GM23248 (cell line): ENCODE data around the gene PKD1. TPM values are rescaled to one million over a fixed set of nuclear protein-coding genes. Genes with fewer than 3 reads are reported as not detected.

Experiments used
- DNase-seq: peaks from one replicate; pipeline ENCODE4 v3.0.0-alpha.2; 2015
- H2AFZ ChIP-seq: fragments of 200-600 bp; sonication (generic); 2 replicates; pipeline ENCODE4 v1.6.1; 2016; ENCODE audit warnings: antibody characterized with exemption
- H3F3A ChIP-seq: fragments of 200-600 bp; sonication (generic); 2 replicates; pipeline ENCODE4 v1.6.1; 2016; ENCODE audit warnings: mild to moderate bottlenecking, antibody characterized with exemption, mixed run types; ENCODE audit not compliant: insufficient read depth
- H3K27ac ChIP-seq: fragments of 200-600 bp; sonication (generic); 2 replicates; pipeline ENCODE4 v1.5.1; 2016; ENCODE audit warnings: mild to moderate bottlenecking
- H3K27me3 ChIP-seq: fragments of 200-600 bp; sonication (generic); replicated peaks from 2 replicates; pipeline ENCODE4 v1.6.1; 2016; ENCODE audit warnings: mild to moderate bottlenecking; ENCODE audit not compliant: insufficient read depth
- H3K36me3 ChIP-seq: fragments of 200-600 bp; sonication (generic); 2 replicates; pipeline ENCODE4 v1.6.1; 2016; ENCODE audit warnings: low read depth, mild to moderate bottlenecking
- H3K4me1 ChIP-seq: fragments of 200-600 bp; sonication (generic); 2 replicates; pipeline ENCODE4 v1.6.1; 2016; ENCODE audit warnings: mild to moderate bottlenecking; ENCODE audit not compliant: insufficient read depth
- H3K4me2 ChIP-seq: fragments of 200-600 bp; sonication (generic); one replicate; pipeline ENCODE4 v1.6.1; 2016; ENCODE audit warnings: mild to moderate bottlenecking; ENCODE audit not compliant: unreplicated experiment
- H3K4me3 ChIP-seq: fragments of 200-600 bp; sonication (generic); 2 replicates; pipeline ENCODE4 v1.5.1; 2016; ENCODE audit warnings: mild to moderate bottlenecking
- H3K79me2 ChIP-seq: fragments of 200-600 bp; sonication (generic); 2 replicates; pipeline ENCODE4 v1.6.1; 2016; ENCODE audit warnings: mild to moderate bottlenecking; ENCODE audit not compliant: insufficient read depth
- H3K9ac ChIP-seq: fragments of 200-600 bp; sonication (generic); 2 replicates; pipeline ENCODE4 v1.6.1; 2016; ENCODE audit warnings: mild to moderate bottlenecking
- H3K9me2 ChIP-seq: fragments of 200-600 bp; sonication (generic); 2 replicates; pipeline ENCODE4 v1.6.1; 2016; ENCODE audit warnings: mixed run types, mild to moderate bottlenecking, moderate library complexity; ENCODE audit not compliant: insufficient read depth
- H3K9me3 ChIP-seq: fragments of 200-600 bp; sonication (generic); one replicate; pipeline ENCODE4 v1.6.1; 2017; ENCODE audit warnings: low read depth
- H4K20me1 ChIP-seq: fragments of 200-600 bp; sonication (generic); 2 replicates; pipeline ENCODE4 v1.6.0; 2016; ENCODE audit not compliant: insufficient read depth
- EZH2 ChIP-seq: fragments of 200-600 bp; sonication (generic); IDR thresholded peaks from 2 replicates; pipeline ENCODE4 v1.6.1; 2018; ENCODE audit warnings: antibody characterized with exemption, mild to moderate bottlenecking; ENCODE audit not compliant: insufficient read depth, poor library complexity, severe bottlenecking
- EZH2phosphoT487 ChIP-seq: fragments of 200-600 bp; sonication (generic); IDR thresholded peaks from 2 replicates; pipeline ENCODE4 v1.6.1; 2018; ENCODE audit warnings: antibody characterized with exemption, moderate library complexity, mild to moderate bottlenecking, low read depth; ENCODE audit not compliant: insufficient read depth
- WGBS, 2 experiments: methylation state at CpG; one replicate each; pipeline ENCODE4 v1.1.6; 2015 to 2017; ENCODE audit warnings: low lambda C conversion rate in 2 of 2, low coverage in 1 of 2; ENCODE audit errors: missing lambda C conversion rate in 2 of 2; 5-methylcytosine and 5-hydroxymethylcytosine counted together
- in situ Hi-C: fragments of 300-500 bp; cut with MboI; formaldehyde crosslinking; loops from 2 replicates; pipeline ENCODE4 v1.15.0; 2020
- polyA plus RNA-seq: library from polyadenylated mRNA; unstranded; fragments of >200 nt; fragmentation: Nextera tagmentation; extraction: Ambion mirVana; gene quantifications from 2 replicates; pipeline ENCODE4 v1.2.1, GENCODE V29; 2016
- total RNA-seq: library from RNA; depleted of rRNA; stranded (reverse); fragments of >200 nt; shearing (Covaris generic); gene quantifications from 2 replicates; pipeline ENCODE4 v1.2.3, GENCODE V29; 2014

PKD1 gene
- total and polyA plus RNA-seq, 2 experiments from 2014 or later, result 48.4 to 201 TPM

GRCh38 chr16:2178321-2179106, 42.8 kb upstream of the PKD1 start:
- H3F3A ChIP-seq, result no peaks in the 10 kb centered on the region
- no peaks in the 10 kb centered on the region for H3K27me3 ChIP-seq
- no peaks in the 10 kb centered on the region for H3K9me3 ChIP-seq
- no peak overlapping the region for H2AFZ ChIP-seq
- in situ Hi-C loops, result no loop called here
- H3K4me2 ChIP-seq, result no peak overlapping the region
- WGBS, 2 experiments, result 37 to 43% methylated on average over 35 to 106 of the region's 106 CpGs
- DNase-seq, result peak; percentile 55
- no peaks in the 10 kb centered on the region for H3K4me1 ChIP-seq
- H3K4me3 ChIP-seq, result no peak overlapping the region
- no peaks in the 10 kb centered on the region for H3K9me2 ChIP-seq
- H3K9ac ChIP-seq, result no peak overlapping the region
- H4K20me1 ChIP-seq, result no peaks in the 10 kb centered on the region
- TF ChIP-seq EZH2 (no peak), EZH2phosphoT487 (no peak)
- no peak overlapping the region for H3K27ac ChIP-seq
- no peaks in the 10 kb centered on the region; the same call in 1 of the 2 replicates for H3K36me3 ChIP-seq
- no peaks in the 10 kb centered on the region for H3K79me2 ChIP-seq

- Histone ChIP-seq H3K9me3 (no peaks in the 10 kb centered on the region), H3K27ac (no peak overlapping the region), H3K79me2 (no peaks in the 10 kb centered on the region), H3K4me1 (no peaks in the 10 kb centered on the region), H2AFZ (no peak overlapping the region), H3K4me2 (no peak overlapping the region), H4K20me1 (no peaks in the 10 kb centered on the region), H3K4me3 (no peak overlapping the region), H3K9me2 (no peaks in the 10 kb centered on the region), H3K9ac (no peak overlapping the region), H3F3A (no peaks in the 10 kb centered on the region), H3K27me3 (no peaks in the 10 kb centered on the region), H3K36me3 (no peaks in the 10 kb centered on the region; the same call in 1 of the 2 replicates)
- in situ Hi-C loops, result no loop called here
- DNase-seq, result no peak
- 87 to 95% methylated on average over 9 to 18 of the region's 20 CpGs for WGBS, 2 experiments
- no peak for TF ChIP-seq EZH2
- no peak for TF ChIP-seq EZH2phosphoT487
These were observed 41.9 kb upstream of the PKD1 start for GRCh38 chr16:2177561-2177960.

- DNase-seq, result no peak
- Histone ChIP-seq H3K4me3 (no peak overlapping the region), H3K4me2 (no peak overlapping the region), H3K9ac (no peak overlapping the region), H3K36me3 (no peaks in the 10 kb centered on the region; the same call in 1 of the 2 replicates), H3K4me1 (no peaks in the 10 kb centered on the region), H3F3A (no peaks in the 10 kb centered on the region), H2AFZ (no peak overlapping the region), H3K27ac (no peak overlapping the region), H3K9me2 (no peaks in the 10 kb centered on the region), H3K79me2 (no peaks in the 10 kb centered on the region), H3K27me3 (no peaks in the 10 kb centered on the region), H4K20me1 (no peaks in the 10 kb centered on the region), H3K9me3 (no peaks in the 10 kb centered on the region)
- WGBS, 2 experiments, result 88 to 89% methylated on average over 18 of the region's 18 CpGs
- in situ Hi-C loops, result no loop called here
- TF ChIP-seq EZH2phosphoT487, result no peak
- no peak for TF ChIP-seq EZH2
These were observed 41.4 kb upstream of the PKD1 start for GRCh38 chr16:2177101-2177500.

DNA sequence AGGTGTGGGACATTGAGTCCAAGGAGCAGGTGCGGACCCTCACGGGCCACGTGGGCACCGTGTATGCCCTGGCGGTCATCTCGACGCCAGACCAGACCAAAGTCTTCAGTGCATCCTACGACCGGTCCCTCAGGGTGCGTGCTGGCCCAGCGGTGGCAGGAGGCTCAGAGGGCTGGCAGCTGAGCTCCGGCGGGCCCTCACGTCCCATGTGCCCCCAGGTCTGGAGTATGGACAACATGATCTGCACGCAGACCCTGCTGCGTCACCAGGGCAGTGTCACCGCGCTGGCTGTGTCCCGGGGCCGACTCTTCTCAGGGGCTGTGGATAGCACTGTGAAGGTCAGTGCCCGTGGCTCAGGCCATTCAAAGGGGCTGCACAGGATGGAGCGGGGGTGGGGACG, 40.3 kb upstream of the PKD1 start:
- no peak overlapping the region for H2AFZ ChIP-seq
- 95% methylated on average over 22 to 23 of the region's 23 CpGs for WGBS, 2 experiments
- DNase-seq, result no peak
- no peaks in the 10 kb centered on the region for H3K9me3 ChIP-seq
- no peaks in the 10 kb centered on the region; the same call in 1 of the 2 replicates for H3K36me3 ChIP-seq
- no peaks in the 10 kb centered on the region for H3K4me1 ChIP-seq
- H3K9me2 ChIP-seq, result no peaks in the 10 kb centered on the region
- no peaks in the 10 kb centered on the region for H4K20me1 ChIP-seq
- H3K27me3 ChIP-seq, result no peaks in the 10 kb centered on the region
- H3K4me3 ChIP-seq, result no peak overlapping the region
- H3K79me2 ChIP-seq, result no peaks in the 10 kb centered on the region
- in situ Hi-C loops, result no loop called here
- H3K27ac ChIP-seq, result no peak overlapping the region
- TF ChIP-seq EZH2phosphoT487 (no peak), EZH2 (no peak)
- no peak overlapping the region for H3K9ac ChIP-seq
- H3F3A ChIP-seq, result no peaks in the 10 kb centered on the region
- H3K4me2 ChIP-seq, result no peak overlapping the region
